SH-SY5Y (cell line): ENCODE data around the gene LRRC7.

Experiments
- GATA2 ChIP-seq: IDR thresholded peaks from 2 replicates; pipeline ENCODE4 v1.6.1; 2011; ENCODE audit warnings: mild to moderate bottlenecking, low read depth, low read length
- GATA3 ChIP-seq: IDR thresholded peaks from 2 replicates; pipeline ENCODE4 v1.6.1; 2011; ENCODE audit warnings: low read depth, mild to moderate bottlenecking, low read length, moderate library complexity

Gene LRRC7

GRCh38 chr1:69567652-69568420 is at the start of gene LRRC7:
LRRC7 (plus strand) TSS chr1:69567922; CDS start chr1:69568640, 718 bp downstream.
- TF ChIP-seq GATA2 = no peak
- TF ChIP-seq GATA3 = no peak

DNA sequence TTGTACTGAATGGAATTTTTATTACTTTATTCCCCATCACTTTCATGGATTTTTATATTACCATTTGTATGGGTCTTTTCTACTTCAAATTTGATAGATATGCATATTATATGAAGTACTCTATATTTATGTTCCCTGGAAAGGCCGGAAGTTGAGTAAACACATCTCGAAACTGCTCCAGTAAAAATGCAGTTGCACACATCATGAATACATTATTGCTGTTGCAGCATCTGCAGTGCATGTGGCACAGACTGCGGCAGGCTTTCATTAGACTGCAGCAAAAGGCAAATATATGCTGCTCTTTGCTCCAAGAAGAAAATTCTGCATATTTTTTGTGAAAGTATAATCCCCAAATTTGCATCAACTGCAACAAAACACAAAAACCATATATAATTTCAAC is 48.7 kb upstream of the LRRC7 start:
- TF ChIP-seq GATA3 = no peak
- TF ChIP-seq GATA2 = no peak

GRCh38 chr1:69520326-69520725 is 47.4 kb upstream of the LRRC7 start:
- TF ChIP-seq GATA3 (no peak), GATA2 (no peak)

DNA sequence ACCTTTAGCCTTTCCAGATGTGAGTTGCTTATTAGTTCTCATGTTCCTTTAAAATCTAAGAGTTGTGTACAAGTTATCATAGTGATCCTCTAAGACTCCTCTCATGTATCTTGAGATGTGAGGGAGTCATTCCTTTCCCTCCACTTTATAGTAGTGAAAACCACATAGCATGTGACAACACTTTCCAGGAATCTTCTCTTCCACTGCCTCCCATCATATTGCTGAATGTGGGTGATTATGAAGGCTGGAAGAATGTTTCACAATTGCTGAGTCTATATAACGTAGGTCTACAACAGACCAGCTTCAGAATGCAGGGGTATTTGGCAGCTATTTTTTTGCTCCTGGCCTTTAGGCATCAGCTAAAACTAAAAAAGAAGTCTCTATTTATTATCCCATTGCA is 44.7 kb upstream of the LRRC7 start:
- TF ChIP-seq GATA3 = no peak

DNA sequence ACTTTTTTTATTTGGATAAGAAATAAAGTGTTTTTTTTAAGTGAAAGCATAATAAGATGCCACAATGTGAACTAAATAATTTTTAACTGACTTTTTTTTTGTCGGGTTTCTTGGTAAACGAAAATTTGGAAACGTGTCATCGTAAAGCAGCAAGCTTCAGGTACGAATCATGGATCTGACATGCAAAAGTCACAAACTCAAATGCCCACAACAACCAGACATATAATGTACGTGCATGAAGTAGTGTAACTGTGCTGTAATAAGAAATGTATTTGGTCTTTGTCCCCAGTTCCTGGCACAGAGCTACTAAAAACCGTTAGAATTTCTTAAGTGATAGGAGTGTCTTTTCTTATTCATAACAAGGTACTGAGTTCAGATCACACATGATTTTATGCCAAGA is 44.3 kb upstream of the LRRC7 start:
- no peak for TF ChIP-seq GATA2
- TF ChIP-seq GATA3 = no peak

DNA sequence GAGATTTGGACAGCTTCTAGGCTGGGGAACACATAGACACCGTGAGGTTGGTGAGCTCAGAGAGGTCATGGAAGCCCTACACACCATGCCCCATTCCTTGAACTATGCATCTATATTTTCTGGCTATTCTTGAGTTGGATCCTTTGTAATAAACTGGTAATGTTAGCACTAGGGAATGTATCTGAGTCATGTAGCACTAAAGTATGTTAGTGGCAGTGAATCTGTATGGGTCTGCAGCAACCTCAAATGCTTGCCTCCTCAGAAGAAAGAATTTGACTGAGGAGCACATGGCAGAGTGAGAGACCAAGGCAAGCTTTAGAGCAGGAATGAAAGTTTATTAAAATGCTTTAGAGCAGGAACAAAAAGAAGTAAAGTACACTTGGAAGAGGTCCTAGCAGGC is 43.7 kb upstream of the LRRC7 start:
- no peak for TF ChIP-seq GATA3
- no peak for TF ChIP-seq GATA2

DNA sequence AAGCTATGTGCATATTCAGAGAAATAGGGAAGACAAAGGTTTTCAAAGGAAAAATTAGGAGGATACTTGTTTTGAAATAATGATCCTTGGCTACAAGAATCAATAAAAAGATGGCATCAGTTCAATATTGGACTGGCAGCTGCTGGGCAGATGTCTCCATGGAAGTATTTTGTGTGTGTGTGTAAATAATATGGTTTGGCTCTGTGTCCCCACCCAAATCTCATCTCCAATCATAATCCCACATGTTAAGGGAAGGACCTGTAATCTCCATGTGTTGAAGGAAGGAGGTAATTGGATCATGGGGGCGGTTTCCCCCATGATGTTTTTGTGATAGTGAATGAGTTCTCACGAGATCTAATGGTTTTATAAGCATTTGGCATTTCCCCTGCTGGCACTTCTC is 40.4 kb upstream of the LRRC7 start:
- TF ChIP-seq GATA3 (no peak), GATA2 (no peak)

- TF ChIP-seq GATA2 (no peak), GATA3 (no peak)
These were observed 39.3 kb upstream of the LRRC7 start for GRCh38 chr1:69528376-69528775.

DNA sequence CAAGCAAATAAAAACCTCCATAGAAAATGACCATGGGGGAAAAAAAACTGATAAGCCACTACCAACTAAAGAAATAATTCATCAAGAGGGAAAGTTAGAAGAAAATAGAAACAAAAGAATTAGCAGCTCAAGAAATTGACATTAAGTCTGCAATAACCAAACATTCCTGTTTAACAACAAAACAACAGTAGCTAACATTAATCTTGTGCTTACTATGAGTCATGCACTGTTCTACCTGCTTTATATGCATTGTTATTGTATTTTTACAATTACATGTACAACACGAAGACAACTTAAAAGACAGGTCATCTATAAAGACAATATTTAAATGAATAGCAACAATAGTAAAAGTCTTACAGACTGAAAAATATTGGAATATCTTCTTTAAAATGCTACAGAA is 34.4 kb upstream of the LRRC7 start:
- TF ChIP-seq GATA2 = no peak
- TF ChIP-seq GATA3 = no peak

DNA sequence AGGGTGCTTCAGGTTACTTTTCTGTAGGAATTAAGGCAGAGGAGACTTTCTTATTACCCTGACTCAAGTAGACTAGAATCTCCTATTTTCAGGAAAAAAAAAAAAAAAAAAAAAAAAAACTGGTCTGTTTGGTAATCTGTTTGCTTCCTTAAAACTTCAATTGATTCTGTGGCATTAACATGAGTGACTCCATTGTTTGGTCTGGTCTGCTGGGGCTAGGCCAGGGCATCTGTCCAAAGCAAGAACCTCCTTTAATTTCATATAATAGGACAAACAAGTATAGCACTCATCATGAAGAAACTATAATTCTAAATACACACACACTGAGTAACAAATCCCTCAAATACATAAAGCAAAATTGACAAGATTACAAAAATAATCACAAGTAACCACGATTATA is 32.9 kb upstream of the LRRC7 start:
- no peak for TF ChIP-seq GATA3

DNA sequence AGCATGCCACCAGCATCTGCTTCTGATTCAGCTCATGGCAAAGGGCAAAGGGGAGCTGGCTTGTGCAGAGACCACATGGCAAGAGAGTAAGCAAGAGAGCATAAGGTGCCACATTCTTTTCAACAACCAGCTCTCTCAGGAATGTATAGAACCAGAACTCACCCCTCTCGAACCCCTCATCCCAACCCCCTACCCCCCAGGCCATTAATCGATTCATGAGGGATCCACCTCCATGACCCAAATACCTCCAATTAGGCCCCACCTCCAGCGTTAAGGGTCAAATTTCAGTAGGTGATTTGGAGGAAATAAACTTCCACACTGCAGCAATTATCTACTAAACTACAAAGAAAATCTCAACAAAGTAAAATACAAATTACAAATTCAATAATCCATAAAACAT is 32.2 kb upstream of the LRRC7 start:
- TF ChIP-seq GATA3 (no peak), GATA2 (no peak)

DNA sequence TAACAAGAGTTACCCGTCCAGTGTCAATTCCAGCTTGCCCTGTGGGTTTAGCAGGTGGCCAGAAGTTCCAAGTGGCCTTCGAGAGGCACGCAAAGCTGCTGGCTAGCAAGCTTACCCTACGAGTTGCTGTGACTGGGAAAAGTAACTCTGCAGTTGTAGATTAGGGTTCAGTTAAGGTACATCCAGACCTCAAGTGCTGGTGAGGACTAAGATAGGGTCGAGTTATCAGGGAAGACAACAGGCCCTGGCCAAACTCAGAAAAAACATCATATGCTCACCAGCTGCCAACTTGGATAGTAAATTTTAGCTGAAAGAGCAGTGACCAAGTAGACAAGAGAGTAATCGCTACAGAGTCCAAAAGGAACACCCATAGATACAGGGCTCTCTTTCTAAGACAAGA is 27.7 kb upstream of the LRRC7 start:
- TF ChIP-seq GATA3 (no peak), GATA2 (no peak)

DNA sequence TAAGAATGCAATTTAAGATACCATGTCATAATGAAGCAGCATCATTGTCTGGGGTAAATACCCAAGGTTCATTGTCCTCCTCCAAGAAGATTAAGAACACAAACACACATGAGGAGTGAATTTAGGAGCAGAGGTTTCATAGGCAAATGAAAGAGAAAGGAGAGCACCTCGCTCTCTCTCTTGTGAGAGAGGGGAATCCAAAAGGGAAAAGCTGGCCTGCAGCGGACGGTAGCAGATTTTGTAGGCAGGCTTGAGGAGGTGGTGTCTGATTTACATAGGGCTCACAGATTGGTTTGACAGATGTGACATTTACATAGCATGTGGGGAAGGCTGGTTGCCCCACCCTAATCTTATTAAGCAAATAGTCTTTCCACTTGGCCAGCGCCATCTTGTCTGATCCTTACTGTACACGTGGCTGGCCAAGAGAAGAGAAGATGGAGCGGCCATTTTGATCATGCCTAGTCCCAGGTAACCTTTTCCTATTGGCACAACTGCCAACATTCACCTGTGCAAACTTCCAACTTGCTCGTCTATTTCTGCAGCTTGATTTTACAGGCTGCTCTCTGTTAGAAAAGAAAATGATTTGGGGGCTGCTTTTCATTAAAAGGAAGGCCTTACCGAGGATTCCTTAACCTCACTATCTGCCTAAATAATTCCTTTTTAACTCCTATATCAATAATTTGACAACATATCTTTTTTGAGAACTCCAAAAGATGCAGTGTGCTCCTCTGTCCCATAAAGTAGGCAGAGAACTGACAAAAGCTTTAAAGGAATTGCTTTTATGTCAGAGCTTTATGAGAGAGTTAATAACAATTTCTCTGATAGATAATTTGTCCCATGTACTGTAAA is 16.0 kb upstream of the LRRC7 start:
- TF ChIP-seq GATA2 (no peak), GATA3 (no peak)

GRCh38 chr1:69553726-69554125 is 14.0 kb upstream of the LRRC7 start:
- TF ChIP-seq GATA2 = no peak
- no peak for TF ChIP-seq GATA3

- TF ChIP-seq GATA2 (no peak), GATA3 (no peak)
These were observed 876 bp downstream of the LRRC7 start for GRCh38 chr1:69568421-69569174.

DNA sequence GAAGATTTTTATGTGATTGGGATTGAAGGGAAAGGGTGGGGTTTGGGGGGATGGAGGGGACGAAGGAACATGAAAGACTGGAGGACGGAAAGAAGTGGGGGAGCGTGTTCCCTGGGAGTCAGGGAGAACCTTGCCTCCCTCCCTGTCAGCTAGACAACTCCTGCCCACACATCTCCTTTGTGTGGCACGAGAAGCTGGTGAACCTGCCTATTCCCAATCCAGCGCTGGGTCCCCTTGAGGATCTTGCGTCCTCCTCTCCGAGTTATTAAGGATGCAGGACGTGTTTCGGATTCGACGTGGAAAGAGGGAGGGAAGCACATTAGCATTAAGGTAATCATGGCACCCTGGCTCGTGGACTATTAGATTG is 1.4 kb downstream of the LRRC7 start:
- TF ChIP-seq GATA2 (no peak), GATA3 (no peak)
